ENCODE data around the gene PUM1. TPM values are rescaled to one million over a fixed set of nuclear protein-coding genes. Genes with fewer than 3 reads are reported as not detected.
A peak's percentile ranks its signal among the peaks of the same experiment; 100 is the strongest.

Gene PUM1
- total and polyA plus RNA-seq, 10 of the 15 experiments (the other 5 are each of a cell fraction or from before 2014, with no cell fraction given): 21.4 to 75.3 (median 42.4) TPM

GRCh38 chr1:30891227-30891552, 174.3 kb downstream of the PUM1 start (continued):
- TF ChIP-seq BRCA1 (IDR thresholded peaks at IDR 0.05; ENCODE audit: low read depth, low read length) (no peak), TCF12 (IDR thresholded peaks at IDR 0.05; ENCODE audit: low read depth, low read length) (no peak), NFYB (IDR thresholded peaks at IDR 0.05; ENCODE audit: insufficient read depth, low read depth, low read length) (no peak), TARDBP (IDR thresholded peaks at IDR 0.05; ENCODE audit: borderline replicate concordance) (no peak), NR2C2 (IDR thresholded peaks at IDR 0.05; ENCODE audit: borderline replicate concordance, control insufficient read depth, insufficient read length, low read depth) (no peak), HDAC6 (IDR thresholded peaks at IDR 0.05; ENCODE audit: unreplicated experiment) (no peak), MEF2A (IDR thresholded peaks at IDR 0.05; ENCODE audit: insufficient read depth, low read depth, low read length) (no peak), MAX (IDR thresholded peaks at IDR 0.05; ENCODE audit: low read depth, low read length) (no peak)

- no peak for FAIRE-seq
- ChIA-PET POLR2A (no interaction called here), CTCF (interaction anchor here (0.8 kb wide), 1 partner anchor 13 kb away, joined by 3 read pairs; no protein-coding TSS in a partner anchor), RAD21 (ENCODE audit: unreplicated experiment) (interaction anchor here (0.5 kb wide), 1 partner anchor 1680 kb away, joined by 3 read pairs; no protein-coding TSS in a partner anchor), SMC1A (ENCODE audit: uncharacterized antibody, unreplicated experiment) (no interaction called here)
- H3K79me2 ChIP-seq (ENCODE audit: control insufficient read depth, insufficient read depth, low read length): no peaks in the 10 kb centered on the region
- no peak for ATAC-seq
- no peak for DNase-seq (ENCODE audit: low read depth, low spot score)
- no TSS peak for BruUV-seq (replicated peaks)
- no peak overlapping the region for H3K4me2 ChIP-seq (ENCODE audit: control insufficient read depth, insufficient read depth)
- no peaks in the 10 kb centered on the region for H3K36me3 ChIP-seq (ENCODE audit: control insufficient read depth in 2 of 2, insufficient read depth in 2 of 2, low read length in 1 of 2)
- no peaks in the 10 kb centered on the region; a peak in 3 of 4 replicates for H3K27me3 ChIP-seq (replicated peaks in 1 of 2; ENCODE audit: control insufficient read depth in 2 of 2, insufficient read depth in 2 of 2, low read length in 1 of 2)
- no peaks in the 10 kb centered on the region for H3K9me3 ChIP-seq (replicated peaks; ENCODE audit: control insufficient read depth, insufficient read depth, low read length)
- H2AFZ ChIP-seq (ENCODE audit: control insufficient read depth, low read depth, low read length): no peak overlapping the region
- H3K27ac ChIP-seq (ENCODE audit: control insufficient read depth, insufficient read depth): no peak overlapping the region
- in situ Hi-C loops (cut with MboI): no loop called here
- no peaks in the 10 kb centered on the region; the same call in 1 of the 2 replicates for H4K20me1 ChIP-seq (ENCODE audit: control insufficient read depth, insufficient read depth)
- no peak overlapping the region for H3K9ac ChIP-seq (ENCODE audit: control insufficient read depth, insufficient read depth, low read length)
- intact Hi-C loops (cut with micrococcal nuclease; ENCODE audit: unreplicated experiment): no loop called here
- TF ChIP-seq ZBTB40 (IDR thresholded peaks at IDR 0.05; ENCODE audit: borderline replicate concordance) (peak; percentile 50; the same call in 1 of the 2 replicates), ZNF384 (IDR thresholded peaks at IDR 0.05; ENCODE audit: borderline replicate concordance, low read depth, low read length) (no peak), STAT3 (IDR thresholded peaks at IDR 0.05; ENCODE audit: low read depth, low read length) (no peak), FOXK2 (IDR thresholded peaks at IDR 0.05) (no peak)
- WGBS (ENCODE audit: insufficient coverage, insufficient replicate concordance, low lambda C conversion rate, missing lambda C conversion rate): 20% methylated on average over 10 of the region's 10 CpGs
- no peak overlapping the region for H3K4me3 ChIP-seq
- H3K4me1 ChIP-seq (ENCODE audit: control insufficient read depth, insufficient read depth, low read length): no peaks in the 10 kb centered on the region
These were observed 174.9 kb downstream of the PUM1 start for GRCh38 chr1:30890502-30891226.

Measured in GM12878 (cell line).